Epithelial cell of esophagus (primary cell): ENCODE measurements around the gene NDUFB6.
A peak's percentile ranks its signal among the peaks of the same experiment; 100 is the strongest.
"Not testable (repeated sequence)": the region's sequence is repeated elsewhere in the genome, so short reads cannot be mapped to it uniquely, and the experiment has no call there.

Experiments
- DNase-seq: peaks from one replicate; pipeline ENCODE4 v3.0.0; 2010; ENCODE audit warnings: low read depth
- H3K4me3 ChIP-seq: 2 replicates; pipeline ENCODE4 v1.5.1; 2011; ENCODE audit warnings: mild to moderate bottlenecking, low read length, control low read depth
- TF ChIP-seq, protein P1 (sequence below): IDR thresholded peaks from 2 replicates; pipeline ENCODE4 v1.5.1; 2011; ENCODE audit warnings: low read depth, mild to moderate bottlenecking, low read length, control low read depth, inconsistent platforms; ENCODE audit not compliant: insufficient read depth; ENCODE audit errors: missing control alignments

NDUFB6 gene

GRCh38 chr9:32554591-32554990, 18.4 kb downstream of the NDUFB6 start:
- TF ChIP-seq, protein P1, sequence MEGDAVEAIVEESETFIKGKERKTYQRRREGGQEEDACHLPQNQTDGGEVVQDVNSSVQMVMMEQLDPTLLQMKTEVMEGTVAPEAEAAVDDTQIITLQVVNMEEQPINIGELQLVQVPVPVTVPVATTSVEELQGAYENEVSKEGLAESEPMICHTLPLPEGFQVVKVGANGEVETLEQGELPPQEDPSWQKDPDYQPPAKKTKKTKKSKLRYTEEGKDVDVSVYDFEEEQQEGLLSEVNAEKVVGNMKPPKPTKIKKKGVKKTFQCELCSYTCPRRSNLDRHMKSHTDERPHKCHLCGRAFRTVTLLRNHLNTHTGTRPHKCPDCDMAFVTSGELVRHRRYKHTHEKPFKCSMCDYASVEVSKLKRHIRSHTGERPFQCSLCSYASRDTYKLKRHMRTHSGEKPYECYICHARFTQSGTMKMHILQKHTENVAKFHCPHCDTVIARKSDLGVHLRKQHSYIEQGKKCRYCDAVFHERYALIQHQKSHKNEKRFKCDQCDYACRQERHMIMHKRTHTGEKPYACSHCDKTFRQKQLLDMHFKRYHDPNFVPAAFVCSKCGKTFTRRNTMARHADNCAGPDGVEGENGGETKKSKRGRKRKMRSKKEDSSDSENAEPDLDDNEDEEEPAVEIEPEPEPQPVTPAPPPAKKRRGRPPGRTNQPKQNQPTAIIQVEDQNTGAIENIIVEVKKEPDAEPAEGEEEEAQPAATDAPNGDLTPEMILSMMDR = no peak
- no peak overlapping the region for H3K4me3 ChIP-seq
- DNase-seq = no peak

DNA sequence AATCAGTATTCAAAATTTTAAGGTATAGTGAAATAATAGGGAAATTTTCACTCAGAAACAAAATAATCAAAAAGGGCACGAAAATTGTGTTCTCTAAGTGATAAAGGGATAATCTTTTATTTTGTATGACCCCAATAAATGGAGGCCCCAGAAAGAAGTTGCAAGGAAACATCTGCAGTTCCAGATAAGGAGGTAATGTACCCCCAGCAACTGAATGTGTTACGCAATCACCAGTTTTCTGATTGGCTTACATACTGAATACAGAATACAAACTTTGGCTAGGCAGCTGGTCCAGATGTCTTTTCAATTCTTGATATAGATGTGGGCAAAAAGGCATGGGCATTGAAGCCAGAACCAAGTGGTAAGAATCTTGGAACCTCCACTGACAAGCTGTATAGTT, 18.9 kb downstream of the NDUFB6 start:
- TF ChIP-seq, protein P1 = no peak
- H3K4me3 ChIP-seq = no peak overlapping the region
- no peak for DNase-seq

GRCh38 chr9:32552172-32552872, 20.6 kb downstream of the NDUFB6 start, which contains the start of the genes SMIM27 and TOPORS:
TSS of gene SMIM27 (plus strand) at chr9:32552327. CDS start at chr9:32552435, 108 bp downstream.
TSS of gene TOPORS (minus strand) at chr9:32552586. CDS start at chr9:32552436, 150 bp downstream.
- TF ChIP-seq, protein P1 = no peak
- peak; percentile 91 for DNase-seq
- H3K4me3 ChIP-seq = peak within 1 kb of the TSS; percentile 63

GRCh38 chr9:32551276-32552051, 21.5 kb downstream of the NDUFB6 start:
- TF ChIP-seq, protein P1 = no peak
- peak; percentile 45 for DNase-seq
- peak overlapping the region; percentile 63 for H3K4me3 ChIP-seq

DNA sequence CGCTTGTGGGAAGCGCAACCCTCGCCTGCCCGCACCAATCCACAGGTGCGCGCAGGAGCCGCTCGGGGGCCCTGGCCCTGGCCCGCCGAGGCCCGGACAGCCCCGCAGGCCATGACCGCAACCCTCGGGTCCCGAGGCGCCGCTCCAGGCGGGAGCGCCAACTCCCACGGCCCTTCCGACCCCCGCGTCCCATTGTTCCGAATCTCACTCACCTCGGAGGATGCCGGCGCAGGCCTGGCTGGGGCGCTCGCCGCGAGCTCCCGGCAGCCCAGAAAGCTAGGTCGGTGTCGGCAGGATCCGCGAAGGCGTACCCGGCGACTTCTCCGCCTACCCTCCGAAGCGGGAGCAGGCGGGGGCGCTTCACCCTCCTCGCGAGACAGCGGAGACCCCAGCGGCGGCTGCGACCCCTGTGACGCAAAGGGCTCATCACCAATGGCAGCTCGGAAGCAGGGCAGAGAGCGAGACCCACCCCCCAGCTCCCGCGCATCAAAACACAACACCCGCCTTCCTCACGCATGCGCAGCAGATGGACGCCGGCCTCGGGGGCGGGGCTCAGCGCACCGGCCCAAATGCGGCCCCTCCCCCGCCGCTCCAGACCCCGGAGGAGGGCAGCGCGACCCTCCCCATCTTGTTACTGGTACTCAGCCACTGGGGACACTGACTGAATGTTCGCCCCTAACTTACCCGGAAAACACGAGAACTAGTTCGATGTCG, 22.2 kb downstream of the NDUFB6 start:
- peak; percentile 85 for DNase-seq
- TF ChIP-seq, protein P1 = peak; percentile 4
- H3K4me3 ChIP-seq = peak overlapping the region; percentile 63

GRCh38 chr9:32550150-32550561, 22.8 kb downstream of the NDUFB6 start:
- DNase-seq = peak; percentile 40
- TF ChIP-seq, protein P1 = peak; percentile 21
- H3K4me3 ChIP-seq = peak overlapping the region; percentile 63

GRCh38 chr9:32548213-32548612, 24.7 kb downstream of the NDUFB6 start:
- H3K4me3 ChIP-seq, DNase-seq: not testable (repeated sequence)
